Measurements from ENCODE around the gene CHST12.

CHST12 gene

DNA sequence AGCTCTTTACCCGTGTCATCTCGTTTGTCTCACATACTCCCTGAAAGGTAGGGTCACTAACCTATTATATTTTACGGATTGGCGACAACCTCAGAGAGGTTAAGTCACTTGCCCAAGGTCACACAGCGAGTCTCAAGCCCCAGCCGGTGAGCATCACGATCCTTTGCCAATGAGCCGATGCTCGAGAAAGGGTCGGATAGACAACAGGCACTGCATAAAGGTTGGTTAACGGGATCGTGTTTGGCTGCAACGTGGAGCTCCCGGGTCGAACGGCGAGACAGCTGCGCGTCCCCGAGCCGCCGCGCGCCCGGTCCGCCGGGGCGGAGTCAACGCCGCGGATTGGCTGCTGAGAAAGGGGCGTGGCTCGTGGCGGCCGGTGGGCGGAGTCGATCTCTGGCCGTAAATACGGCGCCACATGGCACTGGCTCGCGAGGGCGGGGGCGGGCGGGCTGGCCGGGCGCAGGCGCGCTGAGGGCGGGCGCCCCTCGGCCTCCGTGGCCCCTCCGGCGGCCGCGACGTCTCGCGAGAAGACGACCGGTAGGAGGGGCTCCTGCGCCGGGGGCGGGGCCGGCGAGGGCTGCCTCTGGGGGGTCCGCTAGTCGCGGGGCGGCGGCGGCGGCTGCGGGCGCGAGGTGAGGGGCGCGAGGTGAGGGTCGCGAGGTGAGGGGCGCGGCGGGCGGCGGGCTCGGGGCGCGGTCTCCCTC lies at the start of gene CHST12:
Gene CHST12 (plus strand): TSS at position 598 of the 704 bp plus-strand sequence. CDS start 29,029 bp downstream, outside the sequence.
- peak; percentile 86 to 88 for DNase-seq (ENCODE audit: extremely low read depth in 1 of 2, low read depth in 1 of 2)

DNA sequence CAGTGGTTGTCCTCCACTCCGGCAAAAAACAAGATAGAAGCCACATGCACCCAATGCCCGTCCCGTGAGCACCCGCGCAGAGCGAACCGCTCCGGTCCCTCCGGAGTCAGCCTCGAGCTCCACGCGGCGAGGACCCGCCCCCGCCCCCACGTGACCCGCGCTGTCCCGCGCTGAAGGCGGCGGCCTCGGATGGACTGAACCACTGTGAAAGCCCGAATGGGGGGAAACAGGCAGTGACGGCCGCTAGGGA lies 49.5 kb upstream of the CHST12 start:
- DNase-seq (ENCODE audit: extremely low read depth in 1 of 2, low read depth in 1 of 2), result peak; percentile 77 to 84

DNA sequence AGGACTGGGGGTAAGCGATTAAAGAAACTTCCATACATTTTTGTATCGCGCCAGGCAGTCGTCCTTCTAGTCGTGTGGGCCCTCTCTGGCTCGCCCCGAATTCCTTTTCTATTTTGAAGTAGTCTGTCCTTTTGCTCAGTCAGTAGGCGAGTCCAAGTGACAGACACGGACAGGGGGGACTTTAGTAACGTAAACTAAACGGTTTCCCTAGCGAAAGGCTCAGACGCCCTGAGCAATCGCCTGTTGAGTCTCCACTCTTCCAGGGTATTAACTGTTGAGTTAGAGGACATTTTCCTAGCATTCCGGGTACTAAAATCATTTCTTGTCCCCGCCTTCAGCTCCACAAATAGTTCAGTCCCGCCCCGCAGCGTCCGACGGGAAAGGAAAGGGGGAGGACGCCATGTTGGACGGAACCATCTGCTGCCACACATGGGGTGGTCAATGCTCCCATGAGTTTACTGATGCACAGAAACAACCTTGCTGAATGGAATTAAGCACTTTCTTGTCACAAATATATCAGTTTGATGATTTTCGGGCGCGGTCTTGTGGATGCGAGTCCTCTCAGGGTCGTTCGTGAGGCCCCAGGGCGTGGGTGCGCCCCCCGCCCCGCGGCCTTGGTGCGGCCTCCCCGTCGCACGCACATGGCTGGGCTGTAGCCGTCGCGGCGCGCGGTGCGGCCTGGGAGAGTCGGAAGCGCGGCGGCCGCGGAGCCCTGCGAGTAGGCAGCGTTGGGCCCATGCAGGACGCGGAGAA lies 49.0 kb upstream of the CHST12 start, which contains the start of gene EIF3B:
Gene EIF3B (plus strand): TSS at position 642 of the 753 bp plus-strand sequence. CDS start 95 bp downstream, at position 737.
- DNase-seq (ENCODE audit: extremely low read depth in 1 of 2, low read depth in 1 of 2), result peak; percentile 71 to 82

DNA sequence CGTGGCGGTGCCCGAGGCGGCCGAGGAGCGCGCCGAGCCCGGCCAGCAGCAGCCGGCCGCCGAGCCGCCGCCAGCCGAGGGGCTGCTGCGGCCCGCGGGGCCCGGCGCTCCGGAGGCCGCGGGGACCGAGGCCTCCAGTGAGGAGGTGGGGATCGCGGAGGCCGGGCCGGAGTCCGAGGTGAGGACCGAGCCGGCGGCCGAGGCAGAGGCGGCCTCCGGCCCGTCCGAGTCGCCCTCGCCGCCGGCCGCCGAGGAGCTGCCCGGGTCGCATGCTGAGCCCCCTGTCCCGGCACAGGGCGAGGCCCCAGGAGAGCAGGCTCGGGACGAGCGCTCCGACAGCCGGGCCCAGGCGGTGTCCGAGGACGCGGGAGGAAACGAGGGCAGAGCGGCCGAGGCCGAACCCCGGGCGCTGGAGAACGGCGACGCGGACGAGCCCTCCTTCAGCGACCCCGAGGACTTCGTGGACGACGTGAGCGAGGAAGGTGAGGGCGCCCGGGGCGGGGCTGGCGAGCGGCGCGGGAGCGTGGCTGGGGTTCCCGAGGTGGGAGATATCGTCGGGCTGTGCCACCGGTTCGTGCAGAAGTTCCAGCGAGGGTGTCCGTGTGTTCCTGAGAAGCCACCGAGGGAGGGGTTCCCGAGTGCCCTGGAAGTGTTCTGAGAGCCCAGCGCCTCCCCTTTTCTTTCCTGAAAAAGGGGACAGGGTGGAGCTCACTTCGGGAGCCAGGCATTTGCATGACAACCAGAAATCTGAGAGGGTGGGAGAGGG lies 48.3 kb upstream of the CHST12 start:
- DNase-seq (ENCODE audit: extremely low read depth in 1 of 2, low read depth in 1 of 2), result no peak

DNA sequence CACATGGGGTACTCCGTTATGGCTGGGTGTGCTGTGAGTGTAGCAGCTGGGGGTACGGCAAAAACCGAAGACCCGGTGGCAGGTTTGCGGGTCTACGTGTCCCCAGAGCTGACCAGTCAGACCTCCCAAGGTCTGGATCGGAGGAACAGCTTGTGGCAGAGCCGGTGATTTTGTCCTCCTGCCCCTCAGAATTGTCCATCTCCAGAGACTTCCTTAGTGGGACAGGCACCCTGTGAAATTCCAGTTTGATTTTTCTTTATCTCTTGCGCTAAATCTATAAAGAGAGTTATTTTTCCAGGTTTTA lies 47.8 kb upstream of the CHST12 start:
- DNase-seq (ENCODE audit: extremely low read depth in 1 of 2, low read depth in 1 of 2), result no peak

DNA sequence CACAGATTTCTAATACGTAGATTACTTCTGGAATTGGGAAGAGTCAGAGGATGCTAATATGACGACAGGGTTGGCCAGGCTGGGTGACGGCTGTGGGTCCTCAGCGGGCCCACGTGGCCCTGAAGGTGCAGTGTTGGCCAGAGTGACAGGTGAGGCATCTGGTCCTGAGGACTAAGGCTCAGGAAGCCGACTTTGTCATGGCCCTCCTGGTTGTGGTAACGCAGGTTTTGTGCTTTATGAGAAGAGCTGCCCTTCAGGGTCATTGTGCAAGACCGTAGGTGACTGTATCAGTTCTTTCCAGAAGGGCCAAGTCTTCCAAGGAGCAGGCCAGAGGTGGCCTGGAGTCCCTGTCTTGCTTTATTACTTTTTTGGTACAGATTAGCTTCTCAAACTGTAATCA lies 46.2 kb upstream of the CHST12 start:
- no peak for DNase-seq (ENCODE audit: extremely low read depth in 1 of 2, low read depth in 1 of 2)

DNA sequence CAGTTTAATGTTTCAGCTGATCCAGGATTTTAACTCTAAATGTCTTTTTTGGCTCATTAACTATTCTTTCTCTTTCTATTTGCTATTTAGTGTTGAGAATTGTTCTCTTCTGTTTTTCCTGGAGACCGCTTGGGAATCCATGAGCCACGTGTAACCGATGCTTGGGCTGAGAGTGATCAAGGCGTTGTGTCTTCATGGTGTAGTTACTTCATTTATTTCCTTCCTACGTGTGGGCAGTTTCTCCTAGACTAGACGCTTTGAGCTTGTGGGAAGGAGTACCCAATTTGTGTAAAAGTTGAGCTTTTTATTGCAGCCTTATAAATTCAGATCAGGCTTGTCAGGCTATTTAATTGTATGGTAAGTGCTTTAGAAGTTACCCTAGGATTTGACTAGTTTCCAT lies 45.8 kb upstream of the CHST12 start:
- DNase-seq (ENCODE audit: extremely low read depth in 1 of 2, low read depth in 1 of 2), result no peak

DNA sequence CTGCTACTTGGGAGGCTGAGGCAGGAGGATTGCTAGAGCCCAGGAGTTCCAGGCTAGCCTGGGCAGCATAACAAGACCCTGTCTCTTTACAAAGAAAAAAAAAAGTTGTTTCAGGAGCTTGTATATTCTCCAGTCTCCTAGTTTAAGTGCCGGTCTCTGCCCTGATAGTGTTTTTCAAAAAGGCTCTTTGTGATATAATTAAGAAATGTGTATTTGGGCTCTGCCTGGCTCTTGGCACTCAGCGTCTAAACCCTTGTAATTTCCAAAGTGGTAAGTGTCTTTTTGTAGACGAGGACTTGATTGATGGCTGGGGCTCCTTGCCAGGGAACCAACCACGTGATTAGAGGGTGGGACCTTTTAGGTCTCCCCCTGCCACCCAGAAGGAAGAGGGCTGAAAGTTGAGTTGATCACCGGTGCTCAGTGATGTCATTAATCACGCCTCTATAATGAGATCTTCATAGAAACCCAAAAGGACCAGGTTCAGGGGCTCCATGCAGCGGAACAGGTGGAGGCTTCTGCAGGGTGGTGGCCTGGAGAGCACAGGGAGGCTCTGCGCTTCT lies 44.4 kb upstream of the CHST12 start:
- DNase-seq (ENCODE audit: extremely low read depth in 1 of 2, low read depth in 1 of 2), result no peak

DNA sequence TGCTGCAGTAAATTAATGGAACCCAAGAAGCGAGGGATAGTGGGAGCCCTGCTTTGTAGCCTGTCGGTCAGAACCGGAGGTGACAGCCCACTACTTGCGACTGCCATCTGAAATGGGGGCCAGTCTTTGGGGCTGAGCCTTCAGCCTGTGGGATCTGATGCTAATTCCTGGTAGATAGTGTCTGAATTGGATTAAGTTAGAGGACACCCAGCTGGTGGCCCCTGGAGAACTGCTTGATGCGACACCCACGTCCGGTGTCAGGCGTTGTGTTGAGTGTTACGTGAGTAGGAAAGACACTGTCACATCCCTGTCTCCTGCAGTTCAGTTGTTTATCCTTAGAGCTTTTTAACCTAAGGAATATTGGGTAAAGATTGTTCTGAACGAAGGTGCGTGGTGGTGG lies 43.8 kb upstream of the CHST12 start:
- no peak for DNase-seq (ENCODE audit: extremely low read depth in 1 of 2, low read depth in 1 of 2)

DNA sequence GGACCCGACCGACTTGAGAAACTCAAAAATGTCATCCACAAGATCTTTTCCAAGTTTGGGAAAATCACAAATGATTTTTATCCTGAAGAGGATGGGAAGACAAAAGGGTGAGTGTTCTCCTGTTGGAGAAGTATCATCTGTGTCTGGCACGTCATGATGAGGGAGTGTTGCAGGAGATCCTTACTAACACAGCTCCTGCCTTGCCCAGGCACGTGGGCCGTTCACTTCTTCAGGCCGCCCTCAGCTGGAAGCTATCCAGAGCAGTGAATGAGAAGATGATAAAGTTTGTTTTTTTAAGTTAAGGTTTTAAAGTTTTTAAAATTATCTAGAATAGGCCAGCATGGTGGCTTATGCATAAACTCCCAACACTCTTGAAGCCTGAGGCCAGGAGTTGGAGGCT lies 42.6 kb upstream of the CHST12 start:
- no peak for DNase-seq (ENCODE audit: extremely low read depth in 1 of 2, low read depth in 1 of 2)

DNA sequence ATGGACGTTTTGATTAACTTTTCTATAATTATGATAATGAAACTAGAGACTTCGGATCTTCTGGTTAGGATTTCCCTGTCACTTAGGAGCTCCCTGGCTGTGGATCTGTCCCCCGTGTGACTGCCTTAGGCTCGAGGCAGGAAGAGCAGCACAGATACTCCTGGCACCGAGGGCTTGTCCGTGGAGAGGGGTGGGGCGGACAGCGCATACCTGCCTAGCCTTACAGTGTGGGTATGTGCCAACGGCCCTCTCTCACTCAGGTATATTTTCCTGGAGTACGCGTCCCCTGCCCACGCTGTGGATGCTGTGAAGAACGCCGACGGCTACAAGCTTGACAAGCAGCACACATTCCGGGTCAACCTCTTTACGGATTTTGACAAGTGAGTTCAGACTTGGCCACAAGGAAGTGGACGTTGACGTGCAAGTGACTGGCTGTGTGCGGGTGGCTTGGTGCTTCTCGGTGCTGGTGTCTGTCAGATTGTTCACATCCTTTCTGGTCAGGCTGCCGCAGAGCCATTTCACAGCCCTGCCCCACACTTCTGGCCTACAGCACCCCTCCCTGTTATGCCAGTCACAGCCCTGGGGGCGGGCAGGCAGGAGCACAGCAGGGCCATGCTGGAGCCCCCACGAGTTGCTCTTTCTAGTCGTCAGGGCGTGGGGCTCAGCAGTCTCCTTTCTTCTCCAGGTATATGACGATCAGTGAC lies 40.9 kb upstream of the CHST12 start:
- no peak for DNase-seq (ENCODE audit: extremely low read depth in 1 of 2, low read depth in 1 of 2)

DNA sequence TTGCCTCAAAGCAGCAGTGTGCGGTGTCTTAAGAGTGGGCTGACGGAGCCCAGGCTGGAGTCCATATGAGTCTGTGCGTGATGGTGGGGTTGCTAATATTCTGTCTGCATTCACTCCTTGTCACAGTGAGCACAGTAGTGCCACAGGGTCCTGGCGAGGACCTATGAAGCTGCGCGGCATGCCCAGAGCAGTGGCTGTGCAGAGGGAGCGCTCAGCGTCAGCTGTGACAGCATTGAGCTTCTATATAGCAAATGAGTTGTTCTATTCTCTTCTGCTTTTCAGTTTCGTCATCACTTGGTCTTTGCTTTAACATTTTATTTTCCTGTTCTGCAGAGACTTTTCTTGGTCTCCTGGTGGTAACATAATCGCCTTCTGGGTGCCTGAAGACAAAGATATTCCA lies 34.3 kb upstream of the CHST12 start:
- no peak for DNase-seq (ENCODE audit: extremely low read depth in 1 of 2, low read depth in 1 of 2)

DNA sequence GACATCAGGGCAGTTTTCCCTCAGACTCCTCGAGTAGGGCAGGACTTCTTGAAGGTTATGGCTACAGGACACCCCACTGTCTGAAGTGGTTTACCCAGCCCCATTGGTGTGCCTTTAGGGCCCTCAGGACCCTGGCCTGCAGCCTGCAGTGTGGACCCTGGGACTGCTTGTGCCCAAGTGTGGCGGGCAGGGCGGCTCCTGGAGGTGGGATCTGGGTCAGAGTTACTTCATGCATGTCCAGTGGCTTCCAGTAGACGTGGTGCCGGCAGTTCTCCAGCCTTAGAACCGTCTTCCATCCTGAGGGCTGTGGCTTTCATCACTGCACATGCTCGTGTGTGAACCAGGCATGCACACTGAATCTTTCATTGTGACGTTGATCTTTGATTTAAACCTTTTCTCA lies 32.1 kb upstream of the CHST12 start:
- DNase-seq (ENCODE audit: extremely low read depth in 1 of 2, low read depth in 1 of 2), result no peak

DNA sequence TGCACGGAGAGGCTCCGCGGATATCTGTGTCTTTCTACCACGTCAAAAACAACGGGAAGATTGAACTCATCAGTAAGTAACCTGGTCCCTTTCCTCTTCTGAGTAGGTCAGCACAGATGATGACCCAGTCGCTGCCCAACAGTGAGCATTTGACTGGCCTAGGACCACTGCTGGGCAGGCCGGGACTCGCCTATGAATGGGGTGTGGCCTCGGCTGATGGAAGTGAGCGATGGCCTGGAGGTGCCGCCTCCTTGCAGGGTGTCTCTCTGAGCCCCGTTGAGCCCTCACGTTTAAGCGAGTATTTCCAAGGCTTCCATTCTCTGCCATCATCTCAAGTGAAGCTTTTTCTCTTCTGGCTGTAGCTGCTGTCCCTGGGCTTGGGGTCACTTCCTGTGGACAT lies 30.7 kb upstream of the CHST12 start:
- DNase-seq (ENCODE audit: extremely low read depth in 1 of 2, low read depth in 1 of 2), result no peak

DNA sequence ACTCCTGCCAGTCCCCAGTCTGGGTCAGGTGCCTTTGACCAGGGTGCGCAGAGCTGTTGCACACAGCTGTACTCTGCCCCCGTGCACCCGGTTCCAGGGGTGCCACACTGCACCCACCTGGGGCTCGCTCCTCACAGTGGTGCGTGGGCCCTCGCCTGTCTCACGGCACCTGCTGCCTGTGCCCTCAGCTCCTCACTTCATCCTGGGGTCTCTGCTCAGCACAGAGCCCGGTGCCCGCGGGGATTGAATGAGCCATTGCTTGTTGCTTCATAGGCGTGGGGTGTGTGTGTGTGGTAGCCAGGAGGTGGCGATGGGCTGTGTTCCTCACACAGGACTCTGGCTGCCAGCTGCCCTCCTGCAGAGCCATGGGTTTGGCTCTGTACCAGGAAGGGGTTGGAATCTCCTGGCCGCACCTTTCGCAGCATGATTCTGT lies 30.3 kb upstream of the CHST12 start:
- DNase-seq (ENCODE audit: extremely low read depth in 1 of 2, low read depth in 1 of 2), result no peak

DNA sequence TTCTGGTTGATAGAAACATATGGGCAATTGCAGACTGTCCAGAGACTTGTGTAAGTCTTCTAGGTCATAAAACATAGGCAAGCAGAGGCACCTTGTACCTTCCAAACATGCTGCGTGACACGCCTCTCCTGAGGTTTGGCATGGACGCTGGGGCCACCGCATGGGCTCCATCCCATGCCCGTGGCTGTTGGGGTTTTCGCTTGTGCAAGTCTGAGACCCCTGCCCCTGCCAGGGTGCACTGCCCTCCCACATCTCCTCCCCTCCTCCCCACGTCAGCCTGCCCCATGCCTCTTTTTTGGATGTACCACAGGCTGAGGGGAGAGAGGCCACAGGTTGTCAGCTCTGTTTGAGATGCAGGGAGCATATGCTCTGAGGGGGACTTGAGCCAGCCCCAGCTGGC lies 29.8 kb upstream of the CHST12 start:
- no peak for DNase-seq (ENCODE audit: extremely low read depth in 1 of 2, low read depth in 1 of 2)

DNA sequence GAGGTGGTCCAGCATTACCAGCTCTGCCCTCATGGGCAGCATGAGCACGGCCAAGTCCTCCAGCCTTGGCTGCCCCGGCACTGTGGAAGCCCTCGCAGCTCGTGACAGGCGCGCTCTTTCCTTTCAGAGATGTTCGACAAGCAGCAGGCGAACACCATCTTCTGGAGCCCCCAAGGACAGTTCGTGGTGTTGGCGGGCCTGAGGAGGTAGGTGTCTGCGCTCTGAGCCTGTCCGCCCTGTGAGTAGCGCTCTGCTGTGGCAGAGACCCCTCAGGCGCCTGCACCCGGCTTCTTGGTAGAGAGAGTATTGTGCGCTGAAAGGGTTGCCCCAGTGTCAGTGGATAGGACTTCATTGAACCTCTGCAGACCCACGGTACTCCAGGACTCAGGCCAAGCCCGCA lies 29.0 kb upstream of the CHST12 start:
- DNase-seq (ENCODE audit: extremely low read depth in 1 of 2, low read depth in 1 of 2), result no peak

DNA sequence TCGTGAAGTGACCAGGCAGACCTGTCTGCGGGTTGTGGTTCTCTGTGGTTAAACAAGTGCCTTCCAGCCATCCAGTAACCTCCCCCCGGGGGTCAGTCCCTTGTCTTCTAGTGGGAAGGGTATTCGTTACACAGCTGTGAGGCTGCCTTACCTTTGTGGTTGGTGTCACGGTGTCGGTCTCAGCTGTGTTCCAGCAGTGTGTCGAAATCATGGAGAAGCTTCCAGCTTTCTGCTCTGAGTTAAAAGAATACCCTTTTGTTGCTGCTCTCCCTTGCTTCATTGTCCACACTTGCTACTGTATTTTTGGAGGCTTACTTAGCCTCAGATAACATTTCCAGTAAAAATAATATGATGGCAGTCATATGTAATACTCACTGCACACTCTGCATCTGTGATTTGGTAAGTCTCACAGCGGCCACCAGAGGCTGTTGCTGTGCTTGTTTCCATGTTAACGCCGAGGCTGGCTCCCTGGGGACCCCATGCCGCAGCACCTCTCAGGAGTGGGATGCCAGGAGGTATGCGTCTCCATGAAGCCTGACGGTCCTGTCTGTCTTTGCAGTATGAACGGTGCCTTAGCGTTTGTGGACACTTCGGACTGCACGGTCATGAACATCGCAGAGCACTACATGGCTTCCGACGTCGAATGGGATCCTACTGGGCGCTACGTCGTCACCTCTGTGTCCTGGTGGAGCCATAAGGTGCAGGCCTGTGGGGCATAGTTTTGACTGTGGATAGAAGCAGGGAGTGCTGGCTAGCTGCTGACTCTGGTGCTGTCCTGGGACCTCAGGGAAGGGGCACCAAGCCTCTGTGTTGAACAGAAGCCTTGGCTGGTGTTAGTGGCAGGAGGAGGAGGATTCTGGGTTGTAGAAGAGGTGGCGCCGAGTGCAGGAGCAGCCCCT lies 28.3 kb upstream of the CHST12 start:
- DNase-seq (ENCODE audit: extremely low read depth in 1 of 2, low read depth in 1 of 2), result no peak

DNA sequence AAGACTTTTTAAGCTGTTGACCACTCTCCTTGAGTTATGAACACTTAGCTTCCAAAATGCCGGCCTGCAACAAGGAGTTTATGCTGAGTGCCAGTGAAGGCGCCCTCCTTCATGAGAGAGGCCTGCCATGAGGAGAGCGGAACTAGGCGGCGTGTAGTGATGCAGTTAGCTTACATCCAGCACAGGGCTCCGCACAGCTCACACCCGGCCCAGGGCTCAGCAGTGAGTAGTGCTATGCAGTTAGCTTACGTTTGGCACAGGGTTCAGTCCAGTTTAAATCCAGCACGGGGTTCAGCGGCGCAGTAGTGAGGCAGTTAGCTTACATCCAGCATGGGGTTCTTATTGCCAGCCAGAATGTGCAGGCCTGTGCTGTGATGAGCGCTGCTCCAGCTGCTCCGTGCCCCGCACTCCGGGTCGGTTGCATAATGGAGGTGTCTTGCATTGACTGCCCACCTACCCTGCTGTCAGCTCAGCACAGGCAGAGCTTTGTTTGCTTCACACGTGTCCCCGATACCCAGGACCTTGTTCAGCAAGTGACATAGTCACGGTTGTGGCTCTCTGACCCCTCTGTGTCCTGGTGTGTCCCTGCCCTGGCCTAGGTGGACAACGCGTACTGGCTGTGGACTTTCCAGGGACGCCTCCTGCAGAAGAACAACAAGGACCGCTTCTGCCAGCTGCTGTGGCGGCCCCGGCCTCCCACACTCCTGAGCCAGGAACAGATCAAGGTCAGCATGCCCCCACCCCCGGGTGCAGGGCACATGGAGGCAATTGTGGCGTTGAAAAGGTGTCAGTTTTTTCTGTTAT lies 26.9 kb upstream of the CHST12 start:
- no peak for DNase-seq (ENCODE audit: extremely low read depth in 1 of 2, low read depth in 1 of 2)
